Neural progenitor cell (in vitro differentiated cells): ENCODE data around the gene SIGLEC1. TPM values are rescaled to one million over a fixed set of nuclear protein-coding genes. Genes with fewer than 3 reads are reported as not detected.

Experiments
- DNase-seq: peaks from one replicate; pipeline ENCODE4 v3.0.0-alpha.2; 2016; ENCODE audit warnings: low spot score
- H2AFZ ChIP-seq: fragments of 200-600 bp; sonication (generic); replicated peaks from 2 replicates; pipeline ENCODE4 v1.6.1; 2016; ENCODE audit warnings: antibody characterized with exemption
- H3F3A ChIP-seq: fragments of 200-600 bp; sonication (generic); 2 replicates; pipeline ENCODE4 v1.6.1; 2016; ENCODE audit warnings: antibody characterized with exemption, low read depth
- H3K27ac ChIP-seq: fragments of 200-600 bp; sonication (generic); 2 replicates; pipeline ENCODE4 v1.5.1; 2016; ENCODE audit warnings: mild to moderate bottlenecking
- H3K27me3 ChIP-seq: fragments of 200-600 bp; sonication (generic); 2 replicates; pipeline ENCODE4 v1.6.1; 2016; ENCODE audit warnings: mild to moderate bottlenecking, moderate library complexity
- H3K36me3 ChIP-seq: fragments of 200-600 bp; sonication (generic); 2 replicates; pipeline ENCODE4 v1.5.1; 2016
- H3K4me1 ChIP-seq: fragments of 200-600 bp; sonication (generic); 2 replicates; pipeline ENCODE4 v1.6.1; 2016; ENCODE audit warnings: mixed run types
- H3K4me2 ChIP-seq: fragments of 200-600 bp; sonication (generic); 2 replicates; pipeline ENCODE4 v1.6.1; 2016
- H3K4me3 ChIP-seq: fragments of 200-600 bp; sonication (generic); 2 replicates; pipeline ENCODE4 v1.5.1; 2016
- H3K79me2 ChIP-seq: fragments of 200-600 bp; sonication (generic); 2 replicates; pipeline ENCODE4 v1.6.1; 2016; ENCODE audit warnings: low read depth
- H3K9ac ChIP-seq: fragments of 200-600 bp; sonication (generic); 2 replicates; pipeline ENCODE4 v1.6.1; 2016
- H3K9me3 ChIP-seq: fragments of 200-600 bp; sonication (generic); 2 replicates; pipeline ENCODE4 v1.5.1; 2016; ENCODE audit warnings: low read depth
- H4K20me1 ChIP-seq: fragments of 200-600 bp; sonication (generic); 2 replicates; pipeline ENCODE4 v1.6.1; 2016; ENCODE audit warnings: low read depth
- H3K27ac Mint-ChIP-seq: 3 replicates; pipeline ENCODE4 v1.8.0; 2021; ENCODE audit warnings: mixed read lengths
- H3K27me3 Mint-ChIP-seq: 2 replicates; pipeline ENCODE4 v1.8.0; 2022; ENCODE audit warnings: low read depth, mild to moderate bottlenecking, inconsistent platforms, moderate library complexity, mixed read lengths; ENCODE audit not compliant: insufficient read depth
- H3K36me3 Mint-ChIP-seq: 3 replicates; pipeline ENCODE4 v1.8.0; 2021; ENCODE audit warnings: mixed read lengths
- H3K4me1 Mint-ChIP-seq: 3 replicates; pipeline ENCODE4 v1.8.0; 2021; ENCODE audit warnings: mixed read lengths
- H3K4me3 Mint-ChIP-seq: 3 replicates; pipeline ENCODE4 v1.8.0; 2021; ENCODE audit warnings: mild to moderate bottlenecking, moderate library complexity, mixed read lengths
- H3K9me3 Mint-ChIP-seq: 3 replicates; pipeline ENCODE4 v1.8.0; 2020; ENCODE audit warnings: mixed read lengths
- EZH2 ChIP-seq: fragments of 200-600 bp; sonication (generic); IDR thresholded peaks from 2 replicates; pipeline ENCODE4 v1.6.1; 2017; ENCODE audit warnings: antibody characterized with exemption, mild to moderate bottlenecking, moderate library complexity
- EZH2phosphoT487 ChIP-seq: fragments of 200-600 bp; sonication (generic); IDR thresholded peaks from 2 replicates; pipeline ENCODE4 v1.6.1; 2017; ENCODE audit warnings: antibody characterized with exemption
- total RNA-seq: library from RNA; depleted of rRNA; stranded (reverse); fragments of >200 nt; gene quantifications from 2 replicates; pipeline ENCODE4 v1.2.3, GENCODE V29; 2015; ENCODE audit warnings: low replicate concordance
- TF ChIP-seq, protein P1 (sequence below): fragments of 200-600 bp; sonication (generic); IDR thresholded peaks from 2 replicates; pipeline ENCODE4 v1.5.1; 2017; ENCODE audit warnings: antibody characterized with exemption, mild to moderate bottlenecking

SIGLEC1 gene
- total RNA-seq, 1 donor from 2014 or later = not detected

DNA sequence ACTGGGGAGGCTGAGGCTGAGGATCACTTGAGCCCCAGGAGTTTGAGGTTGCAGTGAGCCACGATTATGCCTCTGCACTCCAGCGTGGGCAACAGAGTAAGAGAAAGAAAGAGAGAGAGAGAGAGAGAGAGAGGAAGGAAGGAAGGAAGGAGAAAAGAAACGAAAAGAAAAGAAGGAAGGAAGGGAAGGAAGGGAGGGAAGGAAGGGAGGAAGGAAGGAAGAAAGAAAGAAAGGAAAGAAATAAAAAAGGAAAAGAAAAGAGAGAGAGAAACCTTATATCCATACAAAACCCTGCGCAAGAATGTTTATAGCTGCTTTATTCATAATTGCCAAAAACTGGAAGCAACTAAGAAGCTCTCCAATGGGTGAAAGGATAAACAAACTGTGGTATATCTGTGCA lies 12.0 kb upstream of the SIGLEC1 start:
- TF ChIP-seq, protein P1, sequence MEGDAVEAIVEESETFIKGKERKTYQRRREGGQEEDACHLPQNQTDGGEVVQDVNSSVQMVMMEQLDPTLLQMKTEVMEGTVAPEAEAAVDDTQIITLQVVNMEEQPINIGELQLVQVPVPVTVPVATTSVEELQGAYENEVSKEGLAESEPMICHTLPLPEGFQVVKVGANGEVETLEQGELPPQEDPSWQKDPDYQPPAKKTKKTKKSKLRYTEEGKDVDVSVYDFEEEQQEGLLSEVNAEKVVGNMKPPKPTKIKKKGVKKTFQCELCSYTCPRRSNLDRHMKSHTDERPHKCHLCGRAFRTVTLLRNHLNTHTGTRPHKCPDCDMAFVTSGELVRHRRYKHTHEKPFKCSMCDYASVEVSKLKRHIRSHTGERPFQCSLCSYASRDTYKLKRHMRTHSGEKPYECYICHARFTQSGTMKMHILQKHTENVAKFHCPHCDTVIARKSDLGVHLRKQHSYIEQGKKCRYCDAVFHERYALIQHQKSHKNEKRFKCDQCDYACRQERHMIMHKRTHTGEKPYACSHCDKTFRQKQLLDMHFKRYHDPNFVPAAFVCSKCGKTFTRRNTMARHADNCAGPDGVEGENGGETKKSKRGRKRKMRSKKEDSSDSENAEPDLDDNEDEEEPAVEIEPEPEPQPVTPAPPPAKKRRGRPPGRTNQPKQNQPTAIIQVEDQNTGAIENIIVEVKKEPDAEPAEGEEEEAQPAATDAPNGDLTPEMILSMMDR = no peak
- TF ChIP-seq EZH2phosphoT487 (no peak), EZH2 (no peak)
- H3K9me3 ChIP-seq = no peaks in the 10 kb centered on the region
- peaks cover 18% of the 10 kb centered on the region for H3K27me3 Mint-ChIP-seq
- no peaks in the 10 kb centered on the region for H3K79me2 ChIP-seq
- no peak overlapping the region for H3K9ac ChIP-seq
- no peak overlapping the region for H3K4me3 ChIP-seq
- H3K4me3 Mint-ChIP-seq = no peak overlapping the region
- H3K4me2 ChIP-seq = no peak overlapping the region
- H3K36me3 Mint-ChIP-seq = no peaks in the 10 kb centered on the region
- H3F3A ChIP-seq = no peaks in the 10 kb centered on the region
- H3K36me3 ChIP-seq = no peaks in the 10 kb centered on the region
- H2AFZ ChIP-seq = no peak overlapping the region
- DNase-seq = no peak
- no peaks in the 10 kb centered on the region for H4K20me1 ChIP-seq
- H3K27ac ChIP-seq = no peak overlapping the region
- no peak overlapping the region for H3K27ac Mint-ChIP-seq
- H3K9me3 Mint-ChIP-seq = no peaks in the 10 kb centered on the region
- peaks cover 9% of the 10 kb centered on the region for H3K4me1 ChIP-seq
- H3K27me3 ChIP-seq = peaks cover 29% of the 10 kb centered on the region
- peaks cover 9% of the 10 kb centered on the region for H3K4me1 Mint-ChIP-seq

DNA sequence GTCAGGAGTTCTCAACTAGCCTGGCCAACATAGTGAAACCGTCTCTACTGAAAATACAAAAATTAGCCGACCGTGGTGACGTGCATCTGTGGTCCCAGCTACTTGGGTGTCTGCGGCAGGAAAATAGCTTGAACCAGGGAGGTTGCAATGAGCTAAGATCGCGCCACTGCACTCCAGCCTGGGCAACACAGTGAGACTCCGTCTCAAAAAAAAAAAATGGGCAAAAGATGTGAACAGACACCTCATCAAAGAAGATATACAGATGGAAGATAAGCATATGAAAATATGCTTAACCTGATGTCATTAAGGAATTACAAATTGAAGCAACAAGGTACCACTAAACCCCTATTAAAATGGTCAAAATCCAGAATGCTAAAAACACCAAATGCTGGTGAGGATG lies 10.9 kb upstream of the SIGLEC1 start:
- H3K4me2 ChIP-seq = no peak overlapping the region
- H3K4me1 ChIP-seq = peaks cover 9% of the 10 kb centered on the region
- no peak overlapping the region for H3K9ac ChIP-seq
- H3K4me3 Mint-ChIP-seq = no peak overlapping the region
- H3K36me3 Mint-ChIP-seq = no peaks in the 10 kb centered on the region
- H3K36me3 ChIP-seq = no peaks in the 10 kb centered on the region
- H3K4me1 Mint-ChIP-seq = peaks cover 9% of the 10 kb centered on the region
- no peak overlapping the region for H3K4me3 ChIP-seq
- no peaks in the 10 kb centered on the region for H4K20me1 ChIP-seq
- H3K27ac ChIP-seq = no peak overlapping the region
- H3K27me3 ChIP-seq = peaks cover 24% of the 10 kb centered on the region
- no peak overlapping the region for H3K27ac Mint-ChIP-seq
- no peak for DNase-seq
- no peaks in the 10 kb centered on the region for H3K9me3 Mint-ChIP-seq
- H2AFZ ChIP-seq = no peak overlapping the region
- no peak for TF ChIP-seq EZH2phosphoT487
- TF ChIP-seq, protein P1 = no peak
- TF ChIP-seq EZH2 = no peak
- H3K79me2 ChIP-seq = no peaks in the 10 kb centered on the region
- no peaks in the 10 kb centered on the region for H3F3A ChIP-seq
- H3K27me3 Mint-ChIP-seq = peaks cover 16% of the 10 kb centered on the region
- H3K9me3 ChIP-seq = no peaks in the 10 kb centered on the region

DNA sequence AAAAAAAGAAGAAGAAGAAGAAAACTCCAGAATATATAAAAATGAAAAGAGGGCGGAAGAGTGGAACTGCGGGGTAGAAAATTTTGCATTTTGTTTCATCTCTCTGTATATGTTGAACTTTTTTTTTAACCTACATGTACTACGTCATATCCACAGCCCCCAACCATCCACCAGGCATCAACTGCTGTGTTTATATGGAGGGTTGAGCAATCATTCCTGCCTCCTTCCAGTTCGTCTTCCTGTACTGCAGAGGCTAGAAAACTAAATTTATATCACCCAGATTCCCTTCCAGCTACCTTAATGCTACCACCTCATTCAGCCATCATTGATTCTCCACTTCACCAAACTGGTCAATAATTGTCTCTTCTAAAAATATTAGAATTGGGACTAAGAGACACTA lies 9.5 kb upstream of the SIGLEC1 start:
- Mint-ChIP-seq H3K4me1 (no peaks in the 10 kb centered on the region), H3K36me3 (no peaks in the 10 kb centered on the region)

More for the DNA sequence above, 9.5 kb upstream of the SIGLEC1 start:
- Histone ChIP-seq H4K20me1 (no peaks in the 10 kb centered on the region), H3K4me2 (no peak overlapping the region), H3K9me3 (no peaks in the 10 kb centered on the region), H3K27me3 (peaks cover 10% of the 10 kb centered on the region), H3K9ac (no peak overlapping the region), H3K4me3 (no peak overlapping the region), H3K36me3 (no peaks in the 10 kb centered on the region), H3K27ac (no peak overlapping the region), H3F3A (no peaks in the 10 kb centered on the region), H3K4me1 (no peaks in the 10 kb centered on the region), H3K79me2 (no peaks in the 10 kb centered on the region), H2AFZ (no peak overlapping the region)
- no peaks in the 10 kb centered on the region for H3K9me3 Mint-ChIP-seq
- no peak overlapping the region for H3K27ac Mint-ChIP-seq
- peaks cover 8% of the 10 kb centered on the region for H3K27me3 Mint-ChIP-seq
- no peak overlapping the region for H3K4me3 Mint-ChIP-seq
- DNase-seq = no peak
- TF ChIP-seq, protein P1 = no peak
- TF ChIP-seq EZH2phosphoT487 = no peak
- TF ChIP-seq EZH2 = no peak
